A673 (cell line): ENCODE data around the gene ENO3. TPM values are rescaled to one million over a fixed set of nuclear protein-coding genes. Genes with fewer than 3 reads are reported as not detected.

ENCODE experiments used
- BruUV-seq: library from RNA; stranded (reverse); fragments of 400-500 nt; replicated peaks from 2 replicates; lab custom pipeline; 2021; lab: Mats Ljungman, UMichigan
- CTCF ChIA-PET: fragments of 300-600 bp; sonication (Branson Sonifier 250); formaldehyde crosslinking; loops from one replicate; lab custom pipeline; 2022; ENCODE audit warnings: antibody characterized with exemption; lab: Charles Lee
- POLR2A ChIA-PET: fragments of 300-600 bp; sonication (Branson Sonifier 250); formaldehyde crosslinking; loops from one replicate; lab custom pipeline; 2022; ENCODE audit warnings: antibody characterized with exemption; ENCODE audit not compliant: low non-redundant PET; lab: Charles Lee
- DNase-seq: peaks from one replicate; pipeline ENCODE4 v3.0.0-alpha.2; 2015; ENCODE audit warnings: low spot score
- H3K27ac ChIP-seq: fragments of 200-600 bp; sonication (generic); 2 replicates; pipeline ENCODE4 v1.5.1; 2016; ENCODE audit warnings: mixed run types, low read depth, mild to moderate bottlenecking, mixed read lengths, antibody characterized with exemption, low read length; ENCODE audit not compliant: poor library complexity, severe bottlenecking
- H3K27me3 ChIP-seq: fragments of 200-600 bp; sonication (generic); replicated peaks from 2 replicates; pipeline ENCODE4 v1.6.1; 2017; ENCODE audit warnings: mixed run types, low read depth, mild to moderate bottlenecking, mixed read lengths, antibody characterized with exemption, low read length; ENCODE audit not compliant: insufficient read depth, poor library complexity
- H3K36me3 ChIP-seq: fragments of 200-600 bp; sonication (generic); 2 replicates; pipeline ENCODE4 v1.6.1; 2016; ENCODE audit warnings: mixed run types, mild to moderate bottlenecking, mixed read lengths, antibody characterized with exemption, low read length; ENCODE audit not compliant: insufficient read depth, poor library complexity, severe bottlenecking
- H3K4me1 ChIP-seq: fragments of 200-600 bp; sonication (generic); 2 replicates; pipeline ENCODE4 v1.6.1; 2017; ENCODE audit warnings: mixed run types, mild to moderate bottlenecking, mixed read lengths, antibody characterized with exemption, low read length; ENCODE audit not compliant: insufficient read depth, poor library complexity, severe bottlenecking
- H3K4me3 ChIP-seq: fragments of 200-600 bp; sonication (generic); 2 replicates; pipeline ENCODE4 v1.5.1; 2016; ENCODE audit warnings: low read depth, mixed run types, mild to moderate bottlenecking, mixed read lengths, low read length; ENCODE audit not compliant: poor library complexity, severe bottlenecking
- H3K9me3 ChIP-seq: fragments of 200-600 bp; sonication (generic); 2 replicates; pipeline ENCODE4 v1.6.1; 2016; ENCODE audit warnings: mixed run types, low read depth, mild to moderate bottlenecking, mixed read lengths, antibody characterized with exemption, low read length; ENCODE audit not compliant: poor library complexity, severe bottlenecking
- EZH2 ChIP-seq: fragments of 200-600 bp; sonication (generic); IDR thresholded peaks from 2 replicates; pipeline ENCODE4 v1.6.1; 2017; ENCODE audit warnings: borderline replicate concordance, low read depth, mild to moderate bottlenecking, mixed read lengths, antibody characterized with exemption, low read length; ENCODE audit not compliant: poor library complexity, severe bottlenecking
- intact Hi-C: fragments of 100-400 bp; cut with micrococcal nuclease; formaldehyde crosslinking; loops from one replicate; pipeline ENCODE4 v1.10.0; 2022; ENCODE audit not compliant: unreplicated experiment
- total RNA-seq: library from RNA; stranded (reverse); gene quantifications from 2 replicates; pipeline ENCODE4 v1.2.3, GENCODE V29; 2021
- TF ChIP-seq, protein P1 (sequence below): fragments of 300-800, 200-600 bp; sonication (generic); conservative IDR thresholded peaks from 2 replicates; pipeline ENCODE4 v1.5.1; 2017; ENCODE audit warnings: low read depth, mild to moderate bottlenecking, antibody characterized with exemption, low read length, moderate library complexity, mixed read lengths

The ENO3 gene
- total RNA-seq, 1 experiment from 2014 or later, result 12.3 TPM

- no peak overlapping the region for H3K4me3 ChIP-seq
- H3K36me3 ChIP-seq, result peaks cover 6% of the 10 kb centered on the region
- H3K27me3 ChIP-seq, result no peaks in the 10 kb centered on the region
- no peaks in the 10 kb centered on the region for H3K9me3 ChIP-seq
- peaks cover 7% of the 10 kb centered on the region for H3K4me1 ChIP-seq
- no TSS peak for BruUV-seq
- no peak for TF ChIP-seq EZH2
- TF ChIP-seq, protein P1, sequence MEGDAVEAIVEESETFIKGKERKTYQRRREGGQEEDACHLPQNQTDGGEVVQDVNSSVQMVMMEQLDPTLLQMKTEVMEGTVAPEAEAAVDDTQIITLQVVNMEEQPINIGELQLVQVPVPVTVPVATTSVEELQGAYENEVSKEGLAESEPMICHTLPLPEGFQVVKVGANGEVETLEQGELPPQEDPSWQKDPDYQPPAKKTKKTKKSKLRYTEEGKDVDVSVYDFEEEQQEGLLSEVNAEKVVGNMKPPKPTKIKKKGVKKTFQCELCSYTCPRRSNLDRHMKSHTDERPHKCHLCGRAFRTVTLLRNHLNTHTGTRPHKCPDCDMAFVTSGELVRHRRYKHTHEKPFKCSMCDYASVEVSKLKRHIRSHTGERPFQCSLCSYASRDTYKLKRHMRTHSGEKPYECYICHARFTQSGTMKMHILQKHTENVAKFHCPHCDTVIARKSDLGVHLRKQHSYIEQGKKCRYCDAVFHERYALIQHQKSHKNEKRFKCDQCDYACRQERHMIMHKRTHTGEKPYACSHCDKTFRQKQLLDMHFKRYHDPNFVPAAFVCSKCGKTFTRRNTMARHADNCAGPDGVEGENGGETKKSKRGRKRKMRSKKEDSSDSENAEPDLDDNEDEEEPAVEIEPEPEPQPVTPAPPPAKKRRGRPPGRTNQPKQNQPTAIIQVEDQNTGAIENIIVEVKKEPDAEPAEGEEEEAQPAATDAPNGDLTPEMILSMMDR, result no peak
- CTCF ChIA-PET, result no interaction called here
- POLR2A ChIA-PET, result no interaction called here
- H3K27ac ChIP-seq, result no peak overlapping the region
- intact Hi-C loops, result no loop called here
- DNase-seq, result no peak
These were observed 7.2 kb downstream of the ENO3 start for GRCh38 chr17:4958102-4958501.

GRCh38 chr17:4959261-4959965 is 8.5 kb downstream of the ENO3 start:
- H3K27ac ChIP-seq, result no peak overlapping the region
- intact Hi-C loops, result no loop called here
- H3K36me3 ChIP-seq, result peaks cover 6% of the 10 kb centered on the region
- H3K27me3 ChIP-seq, result no peaks in the 10 kb centered on the region
- POLR2A ChIA-PET, result no interaction called here
- TSS peak; percentile 76 for BruUV-seq
- H3K9me3 ChIP-seq, result no peaks in the 10 kb centered on the region
- no peak for DNase-seq
- H3K4me3 ChIP-seq, result no peak overlapping the region
- TF ChIP-seq EZH2, result no peak
- TF ChIP-seq, protein P1, result no peak
- peaks cover 7% of the 10 kb centered on the region for H3K4me1 ChIP-seq
- CTCF ChIA-PET, result no interaction called here

DNA sequence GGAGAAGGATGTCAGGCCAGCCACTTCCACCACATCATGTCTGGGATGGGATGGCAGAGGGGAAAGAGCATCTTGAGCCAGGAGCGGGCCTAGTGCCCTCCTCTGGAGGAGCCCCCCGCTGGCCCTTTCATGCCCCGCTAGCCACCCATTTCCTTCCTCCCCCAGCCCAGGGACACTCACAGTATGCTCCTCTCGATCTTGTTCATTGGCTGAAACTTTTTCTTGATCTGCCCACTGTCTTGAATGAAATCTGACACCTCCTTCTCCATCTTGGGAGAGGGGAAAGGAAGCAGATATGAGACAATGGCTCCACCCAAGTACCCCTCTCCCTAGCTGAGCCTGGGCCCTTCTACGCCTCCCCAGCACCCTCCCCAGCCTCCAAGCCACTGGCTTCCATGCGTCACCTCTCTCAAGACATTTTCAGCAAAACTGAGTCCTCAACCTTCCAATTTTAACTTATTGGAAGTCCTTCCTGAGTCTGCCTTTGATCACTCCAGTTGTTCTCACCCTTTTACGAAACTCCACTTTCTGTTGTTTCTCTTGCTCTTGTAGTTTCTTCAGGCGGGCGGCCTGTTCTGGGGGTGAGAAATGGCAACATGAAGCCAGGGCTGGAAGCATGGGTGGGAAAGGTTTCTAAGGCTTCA is 9.5 kb downstream of the ENO3 start:
- BruUV-seq, result no TSS peak
- no peaks in the 10 kb centered on the region for H3K9me3 ChIP-seq
- peaks cover 7% of the 10 kb centered on the region for H3K4me1 ChIP-seq
- intact Hi-C loops, result no loop called here
- H3K27me3 ChIP-seq, result no peaks in the 10 kb centered on the region
- POLR2A ChIA-PET, result interaction anchor here (0.5 kb wide), 1 partner anchor 120 kb away, joined by 4 read pairs; no protein-coding TSS in a partner anchor
- H3K36me3 ChIP-seq, result peaks cover 10% of the 10 kb centered on the region
- DNase-seq, result peak; percentile 45
- TF ChIP-seq EZH2, result no peak
- TF ChIP-seq, protein P1, result no peak
- H3K27ac ChIP-seq, result peak overlapping the region; percentile 49
- no peak overlapping the region for H3K4me3 ChIP-seq
- CTCF ChIA-PET, result no interaction called here
